ENCODE data around the gene PLAAT1.

Gene PLAAT1

DNA sequence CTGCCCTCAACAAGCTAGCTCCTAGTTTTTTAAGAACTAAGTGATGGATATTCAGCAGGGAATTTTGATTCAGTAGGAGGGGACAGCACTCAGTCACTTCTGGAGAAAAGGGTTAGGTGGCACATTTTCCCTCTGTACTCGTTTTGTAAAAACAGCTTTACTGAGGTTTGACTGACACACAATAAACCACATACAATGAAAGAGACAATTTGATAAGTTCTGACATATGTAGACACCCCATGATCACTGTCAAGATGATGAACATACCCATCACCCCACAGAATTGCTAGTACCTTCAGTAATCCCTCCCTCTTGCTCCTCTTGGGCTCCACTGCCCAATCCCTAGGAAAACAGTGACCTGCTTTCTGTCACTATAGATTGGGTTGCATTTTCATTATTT lies 29.0 kb upstream of the PLAAT1 start:
- DNase-seq (ENCODE audit: low read depth, low spot score) = no peak
- TF ChIP-seq ZNF274 (IDR thresholded peaks at IDR 0.05; ENCODE audit: low read depth, low read length) (no peak), YY1 (IDR thresholded peaks at IDR 0.05; ENCODE audit: insufficient read depth, insufficient read length) (no peak), SUZ12 (IDR thresholded peaks at IDR 0.05; ENCODE audit: extremely low read depth, insufficient read depth, insufficient read length) (no peak)
- Histone ChIP-seq H3K27me3 (ENCODE audit: insufficient read depth, insufficient read length) (no peaks in the 10 kb centered on the region), H3K36me3 (ENCODE audit: insufficient read depth, insufficient read length, low read length) (no peaks in the 10 kb centered on the region), H3K9me3 (ENCODE audit: insufficient read depth, low read length) (no peaks in the 10 kb centered on the region), H3K9ac (ENCODE audit: insufficient read length, low read depth) (no peak overlapping the region), H3K4me3 (ENCODE audit: insufficient read length, low read depth) (no peak overlapping the region), H3K4me1 (ENCODE audit: insufficient read depth, insufficient read length) (no peaks in the 10 kb centered on the region)

- no peaks in the 10 kb centered on the region for H3K9me3 ChIP-seq (ENCODE audit: insufficient read depth, low read length)
- no peak overlapping the region for H3K4me3 ChIP-seq (ENCODE audit: insufficient read length, low read depth)
- no peak for DNase-seq (ENCODE audit: low read depth, low spot score)
- H3K4me1 ChIP-seq (ENCODE audit: insufficient read depth, insufficient read length) = no peaks in the 10 kb centered on the region
- TF ChIP-seq SUZ12 (IDR thresholded peaks at IDR 0.05; ENCODE audit: extremely low read depth, insufficient read depth, insufficient read length) (no peak), YY1 (IDR thresholded peaks at IDR 0.05; ENCODE audit: insufficient read depth, insufficient read length) (no peak), ZNF274 (IDR thresholded peaks at IDR 0.05; ENCODE audit: low read depth, low read length) (no peak)
- no peaks in the 10 kb centered on the region for H3K27me3 ChIP-seq (ENCODE audit: insufficient read depth, insufficient read length)
- H3K36me3 ChIP-seq (ENCODE audit: insufficient read depth, insufficient read length, low read length) = no peaks in the 10 kb centered on the region
- no peak overlapping the region for H3K9ac ChIP-seq (ENCODE audit: insufficient read length, low read depth)
These were observed 28.2 kb upstream of the PLAAT1 start for GRCh38 chr3:193212844-193213243.

DNA sequence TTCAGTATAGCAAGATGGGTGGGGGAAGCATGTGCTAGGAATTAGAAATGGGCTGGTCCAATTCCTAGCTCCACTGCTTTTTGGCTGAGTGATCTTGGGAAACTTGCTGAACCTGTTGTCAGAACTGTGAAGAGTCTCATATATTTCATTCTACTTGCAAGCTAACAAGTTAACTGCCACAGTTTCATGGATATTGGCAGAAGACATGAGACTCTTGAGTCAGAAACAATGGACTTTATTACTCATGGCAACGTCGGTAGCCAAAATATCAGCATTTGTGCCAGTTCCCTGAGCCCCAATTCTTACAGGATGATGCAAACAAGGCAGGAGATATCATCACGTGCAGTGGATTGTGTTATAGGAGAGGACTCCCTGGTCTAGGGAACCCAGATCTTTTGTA lies 26.6 kb upstream of the PLAAT1 start:
- Histone ChIP-seq H3K27me3 (ENCODE audit: insufficient read depth, insufficient read length) (no peaks in the 10 kb centered on the region), H3K36me3 (ENCODE audit: insufficient read depth, insufficient read length, low read length) (no peaks in the 10 kb centered on the region), H3K9me3 (ENCODE audit: insufficient read depth, low read length) (no peaks in the 10 kb centered on the region), H3K9ac (ENCODE audit: insufficient read length, low read depth) (no peak overlapping the region), H3K4me3 (ENCODE audit: insufficient read length, low read depth) (no peak overlapping the region), H3K4me1 (ENCODE audit: insufficient read depth, insufficient read length) (no peaks in the 10 kb centered on the region)
- no peak for DNase-seq (ENCODE audit: low read depth, low spot score)
- no peak for TF ChIP-seq SUZ12 (IDR thresholded peaks at IDR 0.05; ENCODE audit: extremely low read depth, insufficient read depth, insufficient read length)
- TF ChIP-seq ZNF274 (IDR thresholded peaks at IDR 0.05; ENCODE audit: low read depth, low read length) = no peak
- TF ChIP-seq YY1 (IDR thresholded peaks at IDR 0.05; ENCODE audit: insufficient read depth, insufficient read length) = no peak

DNA sequence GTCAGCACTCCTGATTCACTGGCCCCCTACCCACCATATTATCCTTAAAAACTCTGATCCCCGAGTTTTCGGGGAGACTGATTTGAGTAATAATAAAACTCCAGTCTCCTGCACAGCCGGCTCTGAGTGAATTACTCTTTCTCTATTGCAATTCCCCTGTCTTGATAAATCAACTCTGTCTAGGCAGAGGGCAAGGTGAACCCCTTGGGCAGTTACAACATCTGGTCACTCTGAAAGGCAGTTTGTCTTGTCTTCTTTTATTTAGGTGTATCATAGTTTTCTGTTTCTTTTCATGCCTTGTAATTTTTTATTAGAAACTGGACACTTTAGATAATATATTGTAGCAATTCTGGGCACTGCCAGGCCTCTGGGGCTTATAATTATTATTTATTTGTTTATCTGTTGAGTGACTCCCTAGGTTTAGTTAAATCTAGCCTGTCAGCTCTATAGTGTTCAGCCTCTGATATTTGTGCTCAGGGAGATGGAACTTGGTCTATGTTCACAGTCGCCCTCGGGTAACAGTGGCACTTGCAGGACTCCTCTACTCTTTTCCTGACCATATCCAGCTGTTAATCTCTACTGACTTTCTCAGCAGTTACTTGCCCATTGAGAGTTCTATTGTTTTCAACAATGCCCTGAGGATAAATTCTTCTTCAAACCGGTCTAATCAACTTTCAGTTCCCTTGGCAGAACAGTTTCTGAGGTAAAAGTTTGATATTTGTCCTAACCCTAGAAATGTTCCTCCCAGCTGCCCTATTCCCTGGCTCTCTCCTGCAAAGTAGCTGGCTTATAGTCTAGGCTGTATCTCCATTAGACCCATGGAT lies 15.5 kb upstream of the PLAAT1 start:
- Histone ChIP-seq H3K9ac (ENCODE audit: insufficient read length, low read depth) (no peak overlapping the region), H3K36me3 (ENCODE audit: insufficient read depth, insufficient read length, low read length) (no peaks in the 10 kb centered on the region), H3K27me3 (ENCODE audit: insufficient read depth, insufficient read length) (no peaks in the 10 kb centered on the region), H3K9me3 (ENCODE audit: insufficient read depth, low read length) (no peaks in the 10 kb centered on the region), H3K4me1 (ENCODE audit: insufficient read depth, insufficient read length) (peaks cover 3% of the 10 kb centered on the region), H3K4me3 (ENCODE audit: insufficient read length, low read depth) (no peak overlapping the region)
- TF ChIP-seq SUZ12 (IDR thresholded peaks at IDR 0.05; ENCODE audit: extremely low read depth, insufficient read depth, insufficient read length) (no peak), YY1 (IDR thresholded peaks at IDR 0.05; ENCODE audit: insufficient read depth, insufficient read length) (no peak), ZNF274 (IDR thresholded peaks at IDR 0.05; ENCODE audit: low read depth, low read length) (no peak)
- no peak for DNase-seq (ENCODE audit: low read depth, low spot score)

- H3K27me3 ChIP-seq (ENCODE audit: insufficient read depth, insufficient read length) = no peaks in the 10 kb centered on the region
- H3K4me1 ChIP-seq (ENCODE audit: insufficient read depth, insufficient read length) = peaks cover 3% of the 10 kb centered on the region
- no peak for DNase-seq (ENCODE audit: low read depth, low spot score)
These were observed 12.8 kb upstream of the PLAAT1 start for GRCh38 chr3:193228206-193228605.

GRCh38 chr3:193229851-193230420 lies 11.1 kb upstream of the PLAAT1 start:
- Histone ChIP-seq H3K9me3 (ENCODE audit: insufficient read depth, low read length) (no peaks in the 10 kb centered on the region), H3K9ac (ENCODE audit: insufficient read length, low read depth) (no peak overlapping the region), H3K36me3 (ENCODE audit: insufficient read depth, insufficient read length, low read length) (no peaks in the 10 kb centered on the region), H3K4me1 (ENCODE audit: insufficient read depth, insufficient read length) (peaks cover 3% of the 10 kb centered on the region), H3K27me3 (ENCODE audit: insufficient read depth, insufficient read length) (no peaks in the 10 kb centered on the region), H3K4me3 (ENCODE audit: insufficient read length, low read depth) (no peak overlapping the region)
- no peak for DNase-seq (ENCODE audit: low read depth, low spot score)
- TF ChIP-seq SUZ12 (IDR thresholded peaks at IDR 0.05; ENCODE audit: extremely low read depth, insufficient read depth, insufficient read length) (no peak), YY1 (IDR thresholded peaks at IDR 0.05; ENCODE audit: insufficient read depth, insufficient read length) (no peak), ZNF274 (IDR thresholded peaks at IDR 0.05; ENCODE audit: low read depth, low read length) (no peak)

More at GRCh38 chr3:193228206-193228605, 12.8 kb upstream of the PLAAT1 start:
- Histone ChIP-seq H3K9ac (ENCODE audit: insufficient read length, low read depth) (no peak overlapping the region), H3K9me3 (ENCODE audit: insufficient read depth, low read length) (no peaks in the 10 kb centered on the region), H3K36me3 (ENCODE audit: insufficient read depth, insufficient read length, low read length) (no peaks in the 10 kb centered on the region), H3K4me3 (ENCODE audit: insufficient read length, low read depth) (no peak overlapping the region)
- TF ChIP-seq SUZ12 (IDR thresholded peaks at IDR 0.05; ENCODE audit: extremely low read depth, insufficient read depth, insufficient read length) = no peak
- no peak for TF ChIP-seq ZNF274 (IDR thresholded peaks at IDR 0.05; ENCODE audit: low read depth, low read length)
- TF ChIP-seq YY1 (IDR thresholded peaks at IDR 0.05; ENCODE audit: insufficient read depth, insufficient read length) = no peak

- Histone ChIP-seq H3K9ac (ENCODE audit: insufficient read length, low read depth) (no peak overlapping the region), H3K36me3 (ENCODE audit: insufficient read depth, insufficient read length, low read length) (no peaks in the 10 kb centered on the region), H3K4me3 (ENCODE audit: insufficient read length, low read depth) (no peak overlapping the region), H3K27me3 (ENCODE audit: insufficient read depth, insufficient read length) (no peaks in the 10 kb centered on the region), H3K9me3 (ENCODE audit: insufficient read depth, low read length) (no peaks in the 10 kb centered on the region), H3K4me1 (ENCODE audit: insufficient read depth, insufficient read length) (peaks cover 3% of the 10 kb centered on the region)
- no peak for TF ChIP-seq ZNF274 (IDR thresholded peaks at IDR 0.05; ENCODE audit: low read depth, low read length)
- no peak for TF ChIP-seq YY1 (IDR thresholded peaks at IDR 0.05; ENCODE audit: insufficient read depth, insufficient read length)
- TF ChIP-seq SUZ12 (IDR thresholded peaks at IDR 0.05; ENCODE audit: extremely low read depth, insufficient read depth, insufficient read length) = no peak
- no peak for DNase-seq (ENCODE audit: low read depth, low spot score)
These were observed 10.4 kb upstream of the PLAAT1 start for GRCh38 chr3:193230610-193231009.

Data from NT2/D1 (cell line).